Smooth muscle cell of the coronary artery (primary cell): ENCODE measurements around the gene PTGER4. TPM values are rescaled to one million over a fixed set of nuclear protein-coding genes. Genes with fewer than 3 reads are reported as not detected.

Source experiments
- total RNA-seq: library from RNA; depleted of rRNA; stranded (reverse); fragments of >200 nt; gene quantifications from 2 replicates; pipeline ENCODE4 v1.2.3, GENCODE V29; 2014; ENCODE audit warnings: low replicate concordance

The PTGER4 gene
- total RNA-seq: 2.6 and 8.7 TPM in 2 replicates

GRCh38 chr5:40679913-40680681, at the start of gene PTGER4:
TSS of gene PTGER4 (plus strand) at chr5:40679915. CDS start at chr5:40680994, 1,079 bp downstream.

Other genes with a start within 250 kb of the PTGER4 start
- gene TTC33, start 76.0 kb downstream of the PTGER4 start, total RNA-seq: 5.4 and 14.9 TPM in 2 replicates
- gene PRKAA1, start 118.5 kb downstream of the PTGER4 start, total RNA-seq: 79.7 and 96.5 TPM in 2 replicates
- 3,319 and 4,681 TPM in 2 replicates for gene RPL37, start 155.3 kb downstream of the PTGER4 start, total RNA-seq
- 8.9 and 11.7 TPM in 2 replicates for gene CARD6, start 161.5 kb downstream of the PTGER4 start, total RNA-seq
- gene C7, start 229.6 kb downstream of the PTGER4 start, total RNA-seq: 15.8 and 132 TPM in 2 replicates